Stimulated activated effector memory CD8-positive, alpha-beta T cell treated with anti-CD3 and anti-CD28 coated beads, Interleukin-12 subunit alpha, Interleukin-12 subunit beta, amount 100 ng/mL, for 72 hours (primary cell): Measurements from ENCODE around the gene PLCB3.

Experiments used
- ATAC-seq: fragments of 150-1000 bp; cut with Tn5 transposase; 2 replicates; pipeline ENCODE4 v1.10.0; 2021
- DNase-seq, 2 donors: peaks; one replicate each; pipeline ENCODE4 v3.0.0; 2021 to 2022; ENCODE audit warnings: low spot score in 2 of 2
- H3K27ac Mint-ChIP-seq: one replicate; pipeline ENCODE4 v1.8.0; 2022; ENCODE audit warnings: mild to moderate bottlenecking, mixed read lengths
- H3K36me3 Mint-ChIP-seq: one replicate; pipeline ENCODE4 v1.8.0; 2022; ENCODE audit warnings: mild to moderate bottlenecking, mixed read lengths
- H3K4me1 Mint-ChIP-seq: one replicate; pipeline ENCODE4 v1.8.0; 2022; ENCODE audit warnings: mixed read lengths
- H3K4me3 Mint-ChIP-seq: one replicate; pipeline ENCODE4 v1.8.0; 2022; ENCODE audit warnings: mild to moderate bottlenecking, mixed read lengths
- H3K9me3 Mint-ChIP-seq: one replicate; pipeline ENCODE4 v1.8.0; 2022; ENCODE audit warnings: mixed read lengths

Gene PLCB3

GRCh38 chr11:64249038-64249437, 2.3 kb upstream of the PLCB3 start:
- Mint-ChIP-seq H3K9me3 (no peaks in the 10 kb centered on the region), H3K4me3 (peak overlapping the region; percentile 94), H3K36me3 (peaks cover 33% of the 10 kb centered on the region), H3K4me1 (peaks cover 34% of the 10 kb centered on the region), H3K27ac (no peak overlapping the region)
- ATAC-seq (no peak), DNase-seq (no peak)

GRCh38 chr11:64249563-64250414, 1.5 kb upstream of the PLCB3 start:
- peaks cover 26% of the 10 kb centered on the region for H3K36me3 Mint-ChIP-seq
- ATAC-seq (no peak), DNase-seq (no peak)
- H3K4me3 Mint-ChIP-seq = peak overlapping the region; percentile 94
- H3K9me3 Mint-ChIP-seq = no peaks in the 10 kb centered on the region
- H3K4me1 Mint-ChIP-seq = peaks cover 33% of the 10 kb centered on the region
- H3K27ac Mint-ChIP-seq = no peak overlapping the region

GRCh38 chr11:64250415-64251015, 815 bp upstream of the PLCB3 start:
- H3K27ac Mint-ChIP-seq = no peak overlapping the region
- H3K4me1 Mint-ChIP-seq = peaks cover 33% of the 10 kb centered on the region
- DNase-seq (no peak), ATAC-seq (peak; percentile 0)
- peaks cover 20% of the 10 kb centered on the region for H3K36me3 Mint-ChIP-seq
- peak overlapping the region; percentile 94 for H3K4me3 Mint-ChIP-seq
- H3K9me3 Mint-ChIP-seq = no peaks in the 10 kb centered on the region

- ATAC-seq (no peak), DNase-seq (no peak)
- Mint-ChIP-seq H3K4me1 (peaks cover 33% of the 10 kb centered on the region), H3K4me3 (peak overlapping the region; percentile 94), H3K27ac (peak overlapping the region; percentile 86), H3K9me3 (no peaks in the 10 kb centered on the region), H3K36me3 (peaks cover 19% of the 10 kb centered on the region)
Observed at GRCh38 chr11:64251753-64252002, 348 bp downstream of the PLCB3 start.

- Mint-ChIP-seq H3K27ac (peak overlapping the region; percentile 86), H3K4me1 (peaks cover 28% of the 10 kb centered on the region), H3K9me3 (no peaks in the 10 kb centered on the region), H3K36me3 (peaks cover 20% of the 10 kb centered on the region), H3K4me3 (peak overlapping the region; percentile 94)
- DNase-seq (peak in 1 of 2 donors; percentile 64), ATAC-seq (no peak)
Observed at GRCh38 chr11:64252003-64252872, 908 bp downstream of the PLCB3 start.

GRCh38 chr11:64253043-64253442, 1.7 kb downstream of the PLCB3 start:
- DNase-seq (no peak), ATAC-seq (no peak)
- peaks cover 28% of the 10 kb centered on the region for H3K36me3 Mint-ChIP-seq
- H3K27ac Mint-ChIP-seq = no peak overlapping the region
- H3K9me3 Mint-ChIP-seq = no peaks in the 10 kb centered on the region
- peak overlapping the region; percentile 94 for H3K4me3 Mint-ChIP-seq
- H3K4me1 Mint-ChIP-seq = peaks cover 22% of the 10 kb centered on the region

GRCh38 chr11:64253481-64253880, 2.2 kb downstream of the PLCB3 start:
- Mint-ChIP-seq H3K4me1 (peaks cover 20% of the 10 kb centered on the region), H3K4me3 (no peak overlapping the region), H3K27ac (peak overlapping the region; percentile 70), H3K36me3 (peaks cover 31% of the 10 kb centered on the region), H3K9me3 (no peaks in the 10 kb centered on the region)
- DNase-seq (no peak), ATAC-seq (no peak)

- Mint-ChIP-seq H3K27ac (peak overlapping the region; percentile 70), H3K36me3 (peaks cover 29% of the 10 kb centered on the region), H3K9me3 (no peaks in the 10 kb centered on the region), H3K4me3 (no peak overlapping the region), H3K4me1 (peaks cover 24% of the 10 kb centered on the region)
- ATAC-seq (no peak), DNase-seq (no peak)
Observed at GRCh38 chr11:64254326-64254725, 3.0 kb downstream of the PLCB3 start.

- Mint-ChIP-seq H3K4me3 (no peak overlapping the region), H3K9me3 (no peaks in the 10 kb centered on the region), H3K4me1 (peaks cover 34% of the 10 kb centered on the region), H3K27ac (no peak overlapping the region), H3K36me3 (peaks cover 40% of the 10 kb centered on the region)
- DNase-seq (no peak), ATAC-seq (no peak)
Observed at GRCh38 chr11:64255135-64256128, 4.1 kb downstream of the PLCB3 start.

- Mint-ChIP-seq H3K9me3 (no peaks in the 10 kb centered on the region), H3K4me1 (peaks cover 30% of the 10 kb centered on the region), H3K27ac (no peak overlapping the region), H3K36me3 (peaks cover 47% of the 10 kb centered on the region), H3K4me3 (no peak overlapping the region)
- no peak for ATAC-seq
- no peak for DNase-seq
Observed at GRCh38 chr11:64256300-64256699, 5.0 kb downstream of the PLCB3 start.

- Mint-ChIP-seq H3K4me3 (no peak overlapping the region), H3K36me3 (peaks cover 55% of the 10 kb centered on the region), H3K4me1 (peaks cover 28% of the 10 kb centered on the region), H3K9me3 (no peaks in the 10 kb centered on the region), H3K27ac (no peak overlapping the region)
- no peak for DNase-seq
- no peak for ATAC-seq
Observed at GRCh38 chr11:64258356-64258755, 7.0 kb downstream of the PLCB3 start.

- H3K9me3 Mint-ChIP-seq = no peaks in the 10 kb centered on the region
- ATAC-seq (no peak), DNase-seq (no peak)
- H3K4me3 Mint-ChIP-seq = no peak overlapping the region
- H3K4me1 Mint-ChIP-seq = peaks cover 23% of the 10 kb centered on the region
- peaks cover 55% of the 10 kb centered on the region for H3K36me3 Mint-ChIP-seq
- H3K27ac Mint-ChIP-seq = peak overlapping the region; percentile 90
Observed at GRCh38 chr11:64258946-64259532, 7.7 kb downstream of the PLCB3 start.

GRCh38 chr11:64259533-64260067, 8.3 kb downstream of the PLCB3 start:
- no peaks in the 10 kb centered on the region for H3K9me3 Mint-ChIP-seq
- peaks cover 22% of the 10 kb centered on the region for H3K4me1 Mint-ChIP-seq
- H3K36me3 Mint-ChIP-seq = peaks cover 55% of the 10 kb centered on the region
- peak overlapping the region; percentile 31 for H3K4me3 Mint-ChIP-seq
- H3K27ac Mint-ChIP-seq = peak overlapping the region; percentile 90
- ATAC-seq (peak; percentile 49), DNase-seq (no peak)

- Mint-ChIP-seq H3K27ac (peak overlapping the region; percentile 90), H3K9me3 (no peaks in the 10 kb centered on the region), H3K36me3 (peaks cover 55% of the 10 kb centered on the region), H3K4me1 (peaks cover 22% of the 10 kb centered on the region), H3K4me3 (peak overlapping the region; percentile 31)
- DNase-seq = no peak
- peak; percentile 56 for ATAC-seq
Observed at GRCh38 chr11:64260147-64260708, 8.9 kb downstream of the PLCB3 start.
